Left renal cortex interstitium (tissue), 4 donors: ENCODE measurements around the gene ZFAND2A. TPM values are rescaled to one million over a fixed set of nuclear protein-coding genes. Genes with fewer than 3 reads are reported as not detected.
A peak's percentile ranks its signal among the peaks of the same experiment; 100 is the strongest.
"Not testable (repeated sequence)": the region's sequence is repeated elsewhere in the genome, so short reads cannot be mapped to it uniquely, and the experiment has no call there.

ENCODE experiments used
- DNase-seq, 4 donors: peaks; one replicate each; pipeline ENCODE4 v3.0.0-alpha.2; 2013; ENCODE audit warnings: low read depth in 4 of 4, low spot score in 2 of 4, missing footprints in 1 of 4
- polyA plus RNA-seq, 4 donors: library from polyadenylated mRNA; unstranded; fragments of 120-200 nt; gene quantifications; one replicate each; pipeline ENCODE4 v1.2.1, GENCODE V29; 2013; ENCODE audit not compliant: insufficient read length in 4 of 4

Gene ZFAND2A, protein sequence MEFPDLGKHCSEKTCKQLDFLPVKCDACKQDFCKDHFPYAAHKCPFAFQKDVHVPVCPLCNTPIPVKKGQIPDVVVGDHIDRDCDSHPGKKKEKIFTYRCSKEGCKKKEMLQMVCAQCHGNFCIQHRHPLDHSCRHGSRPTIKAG
- polyA plus RNA-seq, result 10 to 100 TPM; 18.6 to 25.9 (median 25.0) TPM

DNA sequence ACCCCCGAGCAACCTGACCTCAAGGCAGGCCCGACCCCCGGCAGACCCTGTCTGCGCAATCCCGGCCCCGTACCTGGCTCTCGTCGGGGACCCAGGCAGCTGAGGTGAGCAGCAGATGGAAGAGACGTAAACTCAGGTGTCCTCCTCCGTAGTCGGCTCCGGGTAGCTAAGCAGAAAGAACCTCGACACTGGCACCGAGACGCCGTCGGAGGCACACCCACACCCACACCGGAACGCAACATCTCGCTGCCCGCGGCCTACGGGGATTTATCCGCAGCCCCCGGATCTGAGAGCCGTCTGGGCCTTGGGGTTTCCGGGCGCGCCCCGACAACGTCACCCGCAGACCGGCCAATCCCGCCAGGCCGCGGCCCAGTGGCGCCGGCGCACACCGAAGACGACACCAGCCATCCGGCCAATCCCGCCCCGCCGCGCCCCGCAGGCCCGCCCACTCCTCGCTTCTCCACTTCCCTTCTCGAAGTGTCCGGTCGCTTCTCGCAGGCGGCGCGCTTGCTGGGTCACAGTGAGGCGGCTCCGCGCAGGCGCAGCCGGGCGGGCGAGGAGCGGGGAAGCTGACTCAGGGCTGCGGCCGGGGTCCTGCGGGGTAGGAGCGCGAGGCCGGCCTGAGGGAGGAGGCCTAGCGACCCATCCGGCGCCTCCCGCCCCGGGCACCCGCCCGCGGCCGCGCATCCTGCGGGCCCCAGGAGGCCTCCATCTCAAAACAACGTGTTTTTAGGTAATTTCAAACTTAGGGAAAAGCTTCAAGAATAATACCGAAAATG, at the start of gene ZFAND2A:
TSS of gene ZFAND2A (minus strand) at position 306 of the 779 bp plus-strand sequence. CDS start 1,984 bp downstream, outside the sequence.
- peak; percentile 78 to 93 (median 88) for DNase-seq

DNA sequence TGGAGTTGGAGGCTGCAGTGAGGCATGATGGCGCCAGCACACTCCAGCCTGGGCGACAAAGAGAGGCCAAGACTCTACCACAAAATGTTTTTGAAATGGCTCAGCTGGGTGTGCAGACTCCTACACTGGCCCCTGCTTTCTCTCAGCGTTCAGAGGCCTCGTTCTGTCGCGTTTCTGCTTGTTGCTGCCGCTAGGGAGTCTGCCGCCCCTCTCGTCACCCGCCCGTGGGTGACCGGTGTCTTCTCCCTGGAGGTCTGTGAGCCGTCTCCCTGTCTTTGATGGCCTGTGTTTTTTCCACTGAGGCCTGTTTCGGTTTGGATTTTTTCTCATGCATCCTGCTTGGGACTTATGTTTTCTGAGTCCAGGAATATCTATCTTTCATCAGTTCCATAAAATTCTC, 49.1 kb upstream of the ZFAND2A start:
- DNase-seq, result no peak

DNA sequence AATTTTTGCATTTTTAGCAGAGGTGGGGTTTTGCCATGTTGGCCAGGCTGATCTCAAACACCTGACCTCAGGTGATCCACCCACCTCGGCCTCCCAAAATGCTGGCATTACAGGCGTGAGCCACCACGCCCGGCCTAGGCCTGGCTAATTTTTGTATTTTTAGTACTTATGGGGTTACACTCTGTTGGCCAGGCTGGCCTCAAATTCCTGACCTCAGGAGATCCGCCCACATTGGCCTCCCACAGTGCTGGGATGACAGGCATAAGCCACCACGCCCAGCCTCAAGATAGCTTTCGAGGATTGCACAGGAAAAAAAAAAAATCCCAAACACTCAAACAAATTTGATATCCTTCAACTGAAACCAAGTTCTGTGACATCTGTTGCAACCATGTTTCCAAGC, 45.7 kb upstream of the ZFAND2A start:
- not testable (repeated sequence) for DNase-seq

DNA sequence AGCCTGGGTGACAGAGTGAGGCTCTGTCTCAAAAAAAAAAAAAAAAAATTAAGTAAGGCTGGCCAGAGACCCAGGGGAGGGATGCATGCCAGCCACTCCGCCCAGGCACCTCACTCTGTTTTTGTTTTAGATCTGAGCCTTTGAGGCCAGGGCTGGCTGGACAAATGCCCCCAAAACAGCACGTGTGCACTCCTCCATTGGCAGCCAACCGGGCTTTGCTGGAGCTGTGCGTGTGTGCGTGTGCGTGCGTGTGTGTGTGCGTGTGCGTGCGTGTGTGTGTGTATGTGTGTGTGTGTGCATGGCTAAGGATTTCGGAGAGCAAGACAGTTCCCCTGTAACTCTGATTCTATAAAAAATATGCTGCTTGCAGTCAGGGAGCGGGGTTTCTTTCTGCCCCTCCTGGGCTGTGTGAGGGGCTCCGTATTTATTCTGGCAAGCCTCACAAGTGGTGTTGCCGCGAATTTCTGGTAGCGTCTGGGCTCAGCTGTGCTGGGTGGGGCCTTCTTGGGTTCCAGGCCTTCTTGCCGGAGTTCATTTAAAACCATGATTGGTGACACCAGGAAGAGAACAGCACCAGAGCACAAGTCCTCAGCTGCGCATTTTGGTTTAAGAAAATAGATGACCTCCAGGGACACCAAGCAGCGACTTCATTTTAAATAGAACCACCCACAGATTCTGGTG, 44.6 kb upstream of the ZFAND2A start:
- DNase-seq, result no peak

DNA sequence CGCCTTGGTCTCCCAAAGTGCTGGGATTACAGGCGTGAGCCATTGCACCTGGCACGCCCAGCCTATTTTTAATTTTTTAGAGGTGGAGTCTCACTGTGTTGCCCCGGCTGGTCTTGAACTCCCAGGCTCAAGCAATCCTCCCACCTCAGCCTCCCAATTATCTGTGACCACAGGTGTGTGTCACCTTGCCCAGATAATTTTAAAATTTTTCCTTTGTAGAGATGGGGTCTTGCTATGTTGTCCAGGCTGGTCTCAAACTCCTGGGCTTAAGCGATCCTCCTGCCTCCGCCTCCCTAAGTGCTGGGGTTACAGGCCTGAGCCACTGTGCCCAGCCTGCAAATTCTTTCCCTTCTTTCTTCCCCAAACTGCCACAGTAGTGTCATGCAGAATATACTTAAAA, 42.9 kb upstream of the ZFAND2A start:
- not testable (repeated sequence) for DNase-seq

DNA sequence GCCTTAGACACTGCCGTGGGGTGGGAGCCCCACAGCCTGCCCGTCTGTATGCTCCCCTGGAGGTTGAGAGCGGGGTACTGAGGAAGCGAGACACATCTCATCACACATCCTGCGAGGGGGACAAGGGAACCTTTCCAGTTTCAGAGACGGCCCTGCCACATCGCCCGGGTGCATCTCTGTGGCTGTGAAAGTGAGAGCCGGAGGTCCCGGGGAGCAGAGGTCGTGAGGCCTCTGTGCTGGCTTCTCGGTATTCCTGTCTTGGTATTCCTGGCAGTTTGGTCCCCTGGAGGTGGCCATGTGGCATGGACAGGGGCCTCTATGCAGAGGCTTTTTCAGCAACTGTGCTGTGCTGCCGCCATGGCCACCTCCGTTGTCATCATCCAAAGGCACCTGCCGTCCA, 41.9 kb upstream of the ZFAND2A start:
- DNase-seq, result no peak

DNA sequence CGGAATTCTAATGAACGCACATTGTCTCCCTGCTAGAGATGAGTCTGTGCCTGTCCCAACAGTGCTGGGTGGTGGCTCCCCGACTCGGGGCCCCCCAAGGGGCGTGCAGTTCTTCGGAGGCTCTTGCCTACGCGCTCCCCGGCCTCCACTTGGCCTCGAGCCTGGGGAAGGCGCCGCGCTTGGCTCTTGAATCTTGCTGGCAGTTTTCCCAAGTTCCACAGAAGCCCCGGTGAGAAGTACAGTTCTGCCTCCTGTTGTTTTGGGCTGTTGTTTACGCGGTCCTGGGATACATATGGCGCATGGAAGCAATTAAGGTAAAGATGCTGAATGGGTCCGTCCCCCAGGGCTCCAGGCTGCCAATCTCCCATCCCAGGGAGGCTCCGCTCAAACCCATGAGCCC, 40.0 kb upstream of the ZFAND2A start:
- no peak for DNase-seq

DNA sequence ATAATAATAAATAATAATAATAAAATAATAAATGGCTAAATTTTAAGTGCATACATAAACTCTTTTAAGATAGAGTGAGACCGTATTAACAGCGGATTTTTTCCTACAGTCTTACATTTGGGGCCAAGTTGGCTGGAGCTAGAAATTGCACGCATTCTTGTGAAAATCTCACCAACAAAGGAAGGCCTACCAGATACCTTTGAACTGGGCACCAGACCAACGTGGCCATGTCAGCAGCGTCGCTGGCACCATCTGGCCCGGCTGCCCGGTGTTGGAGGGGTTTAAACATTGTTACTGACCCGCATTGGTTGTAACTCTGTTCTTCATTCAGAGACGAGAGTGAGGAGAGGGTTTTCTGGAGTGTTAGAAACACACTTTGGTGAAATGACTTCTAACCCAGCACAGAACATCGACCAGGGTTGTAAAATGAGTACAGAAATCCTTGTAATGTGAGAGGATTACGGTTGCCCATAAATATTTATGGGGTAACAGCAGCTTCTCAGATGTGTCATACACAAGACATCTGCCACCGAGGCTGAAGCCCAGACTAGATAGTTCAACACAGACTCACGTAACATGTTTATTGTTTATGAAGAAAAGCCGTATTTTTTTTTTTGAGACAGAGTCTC, 38.1 kb upstream of the ZFAND2A start:
- DNase-seq, result no peak

DNA sequence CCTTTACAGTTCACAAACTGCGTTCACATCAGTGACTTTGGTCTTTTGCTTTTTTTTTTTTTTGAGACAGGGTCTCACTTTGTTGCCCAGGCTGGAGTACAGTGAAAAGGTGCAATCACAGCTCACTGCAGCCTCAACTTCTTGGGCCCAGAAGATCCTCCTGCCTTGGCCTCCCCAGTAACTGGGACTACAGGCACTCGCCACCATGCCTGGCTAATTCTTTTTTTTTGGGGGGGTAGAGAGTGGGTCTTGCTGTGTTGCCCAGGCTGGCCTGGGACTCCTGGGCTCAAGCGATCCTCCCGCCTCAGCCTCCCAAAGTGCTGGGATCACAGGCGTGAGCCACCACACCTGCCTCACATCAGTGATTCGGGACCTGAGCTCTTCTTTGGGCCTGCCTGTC, 37.0 kb upstream of the ZFAND2A start:
- no peak for DNase-seq

DNA sequence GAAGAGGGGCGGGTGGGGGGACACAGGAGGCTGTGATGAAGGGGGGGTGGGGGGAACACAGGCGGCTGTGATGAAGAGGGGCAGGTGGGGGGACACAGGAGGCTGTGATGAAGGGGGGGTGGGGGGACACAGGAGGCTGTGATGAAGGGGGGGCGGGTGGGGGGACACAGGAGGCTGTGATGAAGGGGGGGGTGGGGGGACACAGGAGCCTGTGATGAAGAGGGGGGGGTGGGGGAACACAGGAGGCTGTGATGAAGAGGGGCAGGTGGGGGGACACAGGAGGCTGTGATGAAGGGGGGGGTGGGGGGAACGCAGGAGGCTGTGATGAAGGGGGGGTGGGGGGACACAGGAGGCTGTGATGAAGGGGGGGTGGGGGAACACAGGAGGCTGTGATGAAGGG, 36.4 kb upstream of the ZFAND2A start:
- not testable (repeated sequence) for DNase-seq

DNA sequence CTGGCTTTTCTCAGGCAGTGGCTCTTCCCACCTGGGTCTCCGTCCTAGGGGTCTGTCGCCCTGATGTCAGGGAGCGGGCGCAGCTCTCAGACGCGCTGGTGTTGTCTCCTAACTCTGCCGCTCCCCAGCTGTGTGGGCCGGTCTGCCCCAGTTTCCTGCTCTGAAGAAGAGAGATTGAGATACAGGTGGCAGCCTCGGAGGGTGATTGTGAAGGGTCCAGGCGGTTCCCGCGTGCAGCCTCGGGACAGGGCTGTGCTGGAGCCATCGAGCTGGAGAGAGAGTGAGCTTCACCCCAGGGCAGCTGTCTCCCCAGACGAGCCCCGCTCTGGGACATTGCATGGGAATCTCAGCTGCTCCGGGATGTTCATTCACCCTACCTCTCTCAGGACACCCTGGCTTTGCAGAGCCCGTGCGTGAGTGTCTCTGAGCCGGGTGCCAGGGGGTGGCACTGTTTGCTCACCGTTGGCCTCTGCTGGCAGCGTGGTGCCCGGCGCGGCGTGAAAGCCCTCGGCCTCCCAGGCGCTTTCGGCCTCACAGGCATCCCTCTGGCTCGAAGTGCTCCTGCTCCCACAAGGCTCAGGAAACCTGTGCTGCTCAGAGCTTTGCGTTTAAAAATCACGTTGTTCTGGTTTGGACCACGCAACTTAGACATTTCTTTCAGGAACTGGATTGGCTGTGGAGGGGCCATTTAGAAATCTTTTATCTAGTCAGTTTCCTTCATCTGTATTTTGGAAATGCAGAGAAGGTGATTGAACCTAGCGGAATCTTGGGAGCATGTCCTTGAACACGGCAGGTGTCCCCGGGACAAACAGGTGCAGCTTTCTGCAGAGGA, 33.8 kb upstream of the ZFAND2A start:
- peak in 1 of 4 donors; percentile 51 for DNase-seq

DNA sequence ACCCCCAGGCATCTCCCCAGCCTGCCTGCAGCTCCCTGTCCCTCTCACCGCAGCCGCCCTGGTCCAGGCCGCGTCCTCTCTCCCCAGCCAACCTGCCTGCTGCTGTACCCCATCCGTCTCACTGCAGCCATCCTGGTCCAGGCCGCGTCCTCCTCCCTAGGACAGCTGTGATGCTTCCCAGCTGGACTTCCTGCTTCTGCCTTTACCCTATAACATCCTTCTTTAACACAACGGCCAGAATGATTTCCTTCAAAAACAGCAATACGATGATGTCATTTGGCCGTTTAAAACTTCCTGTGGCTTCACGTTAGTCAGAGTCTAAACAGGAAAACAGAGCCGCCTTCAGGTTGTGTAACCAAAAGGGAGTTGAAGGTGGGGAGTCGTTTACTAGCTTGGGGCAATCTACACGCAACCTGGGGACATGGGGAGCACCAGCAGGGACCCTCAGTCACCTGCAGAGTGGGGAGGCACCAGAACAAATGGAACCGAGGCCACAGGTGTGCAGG, 32.2 kb upstream of the ZFAND2A start:
- DNase-seq, result peak in 1 of 4 donors; percentile 48

DNA sequence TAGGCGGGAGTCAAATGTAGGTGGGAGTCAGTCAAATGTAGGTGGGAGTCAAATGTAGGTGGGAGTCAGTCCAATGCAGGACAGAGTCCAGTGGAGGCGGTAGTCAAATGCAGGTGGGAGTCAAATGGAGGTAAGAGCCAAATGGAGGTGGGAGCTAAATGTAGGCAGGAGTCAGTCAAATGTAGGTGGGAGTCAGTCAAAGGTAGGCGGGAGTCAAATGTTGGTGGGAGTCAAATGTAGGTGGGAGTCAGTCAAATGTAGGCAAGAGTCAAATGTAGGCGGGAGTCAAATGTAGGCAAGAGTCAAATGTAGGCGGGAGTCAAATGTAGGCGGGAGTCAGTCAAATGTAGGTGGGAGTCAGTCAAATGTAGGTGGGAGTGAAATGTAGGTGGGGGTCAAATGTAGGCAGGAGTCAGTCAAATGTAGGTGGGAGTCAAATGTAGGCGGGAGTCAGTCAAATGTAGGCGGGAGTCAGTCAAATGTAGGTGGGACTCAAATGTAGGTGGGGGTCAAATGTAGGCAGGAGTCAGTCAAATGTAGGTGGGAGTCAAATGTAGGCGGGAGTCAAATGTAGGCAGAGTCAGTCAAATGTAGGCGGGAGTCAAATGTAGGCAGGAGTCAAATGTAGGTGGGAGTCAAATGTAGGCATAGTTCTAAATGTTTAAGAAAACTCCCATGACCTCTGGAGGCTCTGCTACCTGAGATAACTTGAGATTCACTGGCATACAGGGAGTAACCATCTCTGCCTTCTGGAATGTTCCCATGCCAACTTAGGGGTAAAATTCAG, 30.2 kb upstream of the ZFAND2A start:
- DNase-seq, result no peak

DNA sequence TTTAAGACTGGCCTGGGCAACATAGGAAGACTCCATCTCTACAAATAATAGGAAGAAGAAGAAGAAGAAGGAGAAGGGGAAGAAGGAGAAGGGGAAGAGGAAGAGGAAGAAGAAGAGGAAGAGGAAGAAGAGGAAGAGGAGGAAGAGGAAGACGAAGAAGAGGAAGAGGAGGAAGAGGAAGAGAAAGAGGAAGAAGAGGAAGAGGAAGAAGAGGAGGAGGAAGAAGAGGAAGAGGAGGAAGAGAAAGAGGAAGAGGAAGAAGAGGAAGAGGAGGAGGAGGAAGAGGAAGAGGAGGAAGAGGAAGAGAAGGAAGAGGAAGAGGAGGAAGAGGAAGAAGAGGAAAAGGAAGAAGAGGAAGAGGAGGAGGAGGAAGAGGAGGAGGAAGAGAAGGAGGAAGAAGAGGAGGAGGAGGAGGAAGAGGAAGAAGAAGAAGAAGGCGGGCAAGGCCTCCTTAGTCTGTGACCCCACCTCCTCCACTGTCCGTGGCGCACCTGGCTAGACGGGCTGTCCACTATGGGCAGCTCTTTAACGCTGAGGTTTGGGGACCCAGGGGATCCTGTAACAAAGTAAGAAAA, 28.8 kb upstream of the ZFAND2A start:
- DNase-seq, result no peak

DNA sequence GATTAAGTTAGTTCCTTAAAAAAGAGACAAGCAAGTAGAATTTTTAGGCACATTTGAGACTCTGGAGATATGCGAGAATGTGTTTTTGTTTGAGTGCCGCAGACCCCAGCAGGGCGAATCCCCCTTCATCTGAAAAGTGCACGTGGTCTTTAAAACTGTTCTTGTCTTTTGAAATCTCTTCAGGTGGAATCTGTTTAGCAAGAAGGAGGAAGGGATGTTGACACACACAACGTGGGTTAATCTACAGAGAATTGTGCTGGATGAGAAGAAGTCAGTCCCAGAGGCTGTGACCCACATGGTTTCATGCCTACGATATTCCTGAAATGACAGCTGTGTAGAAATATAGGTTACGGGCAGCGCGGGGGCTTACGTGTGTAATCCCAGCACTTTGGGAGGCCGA, 27.1 kb upstream of the ZFAND2A start:
- no peak for DNase-seq

DNA sequence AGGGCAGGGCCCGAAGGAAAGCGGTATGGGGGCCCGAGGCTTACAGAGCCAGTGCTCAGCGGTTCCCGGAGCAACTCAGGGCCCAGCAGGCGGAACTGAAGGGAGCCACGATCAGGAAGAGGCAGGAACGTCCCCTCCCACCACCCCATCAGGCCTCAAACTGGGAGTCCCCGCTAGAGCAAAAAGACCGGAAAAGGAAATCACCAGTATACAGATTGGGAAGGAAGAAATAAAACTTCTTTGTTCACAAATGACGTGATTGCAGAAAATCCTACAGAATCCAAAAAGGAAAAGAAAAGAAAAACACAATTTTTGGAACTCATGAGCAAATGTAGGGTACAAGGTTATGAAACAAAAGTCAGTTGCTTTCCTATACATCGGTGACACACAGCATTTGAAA, 21.6 kb upstream of the ZFAND2A start:
- DNase-seq, result no peak

DNA sequence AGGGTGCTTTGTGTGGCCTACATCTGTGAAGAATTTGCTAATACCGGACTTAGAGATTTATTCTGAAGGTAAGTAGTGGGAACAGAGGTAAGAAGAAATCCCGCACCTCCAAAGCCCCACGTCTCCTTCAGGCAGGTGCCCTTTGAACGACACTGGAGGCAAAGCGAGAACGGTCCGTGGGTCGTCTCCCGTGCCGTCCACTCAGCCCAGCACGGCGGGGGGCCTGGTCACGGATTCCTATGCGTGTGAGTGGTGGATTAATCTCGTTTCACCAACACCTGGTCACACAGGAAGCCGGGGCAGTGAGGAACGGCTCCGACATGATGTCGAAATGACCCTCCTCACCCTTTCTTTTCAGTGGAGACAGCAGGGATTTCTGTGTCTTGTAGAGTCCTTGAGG, 21.0 kb upstream of the ZFAND2A start:
- no peak for DNase-seq

DNA sequence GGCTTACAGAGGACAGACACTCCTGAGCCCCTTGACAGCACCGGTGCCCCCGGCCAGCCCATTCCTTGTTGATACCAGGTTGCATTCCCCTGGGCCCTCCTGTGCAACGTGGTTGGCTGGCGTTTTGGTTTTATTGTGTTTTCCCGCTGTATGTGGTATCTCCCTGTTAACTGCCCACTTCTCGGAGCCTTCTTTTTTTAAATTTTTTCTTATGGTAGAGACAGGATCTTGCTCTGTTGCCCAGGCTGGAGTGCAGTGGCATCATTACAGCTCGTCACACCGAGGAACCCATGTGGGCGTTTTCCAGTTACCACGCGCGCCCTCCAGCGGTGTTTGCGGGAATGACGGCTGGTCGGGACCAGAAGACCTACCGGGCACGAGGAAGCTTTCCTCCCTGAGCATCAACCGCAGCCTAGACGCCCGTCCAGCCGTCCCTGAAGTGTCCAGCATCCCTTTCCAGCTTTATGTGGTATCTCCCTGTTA, 16.9 kb upstream of the ZFAND2A start:
- DNase-seq, result no peak
